OCI-LY1 (cell line): ENCODE data around the gene LTBP1.

Experiments
- H2AFZ ChIP-seq: fragments of 200-600 bp; sonication (generic), shearing (Covaris generic); 2 replicates; pipeline ENCODE4 v1.6.0; 2014; ENCODE audit warnings: antibody characterized with exemption, mild to moderate bottlenecking, low read length
- H3F3A ChIP-seq: fragments of 200-600 bp; sonication (generic), shearing (Covaris generic); 2 replicates; pipeline ENCODE4 v1.6.0; 2014; ENCODE audit warnings: mild to moderate bottlenecking, antibody characterized with exemption, low read length, moderate library complexity; ENCODE audit not compliant: insufficient read depth
- H3K27ac ChIP-seq: fragments of 200-600 bp; sonication (generic); 2 replicates; pipeline ENCODE4 v1.5.1; 2014; ENCODE audit warnings: low read length, mixed run types, mild to moderate bottlenecking, low read depth; ENCODE audit not compliant: poor library complexity, severe bottlenecking
- H3K27me3 ChIP-seq: fragments of 200-600 bp; sonication (generic); 2 replicates; pipeline ENCODE4 v1.6.0; 2014; ENCODE audit warnings: antibody characterized with exemption, mild to moderate bottlenecking, low read length, moderate library complexity; ENCODE audit not compliant: insufficient read depth
- H3K36me3 ChIP-seq: fragments of 200-600 bp; sonication (generic); 2 replicates; pipeline ENCODE4 v1.6.1; 2014; ENCODE audit warnings: mild to moderate bottlenecking, antibody characterized with exemption, low read length, moderate library complexity, mixed read lengths; ENCODE audit not compliant: insufficient read depth
- H3K4me1 ChIP-seq: fragments of 200-600 bp; sonication (generic); 2 replicates; pipeline ENCODE4 v1.5.1; 2014; ENCODE audit warnings: mild to moderate bottlenecking, low read length, moderate library complexity; ENCODE audit not compliant: insufficient read depth, severe bottlenecking
- H3K4me2 ChIP-seq: fragments of 200-600 bp; sonication (generic), shearing (Covaris generic); 2 replicates; pipeline ENCODE4 v1.6.1; 2014; ENCODE audit warnings: low read length
- H3K4me3 ChIP-seq: fragments of 200-600 bp; sonication (generic); 2 replicates; pipeline ENCODE4 v1.5.1; 2014; ENCODE audit warnings: low read length, low read depth, mild to moderate bottlenecking, mixed read lengths; ENCODE audit not compliant: poor library complexity, severe bottlenecking
- H3K79me2 ChIP-seq: fragments of 200-600 bp; shearing (Covaris generic); 2 replicates; pipeline ENCODE4 v1.6.1; 2016; ENCODE audit warnings: mixed run types, low read length, mixed read lengths; ENCODE audit not compliant: insufficient read depth
- H3K9ac ChIP-seq: fragments of 200-600 bp; sonication (generic), shearing (Covaris generic); 2 replicates; pipeline ENCODE4 v1.6.1; 2014; ENCODE audit warnings: mild to moderate bottlenecking, low read length, mixed read lengths
- H3K9me2 ChIP-seq: fragments of 200-600 bp; sonication (generic), shearing (Covaris generic); 2 replicates; pipeline ENCODE4 v1.6.1; 2014; ENCODE audit warnings: low read depth, mild to moderate bottlenecking, low read length, mixed read lengths
- H3K9me3 ChIP-seq: fragments of 200-600 bp; shearing (Covaris generic); 2 replicates; pipeline ENCODE4 v1.6.1; 2014; ENCODE audit warnings: low read length, mixed read lengths
- H4K20me1 ChIP-seq: fragments of 200-600 bp; sonication (generic), shearing (Covaris generic); 2 replicates; pipeline ENCODE4 v1.6.0; 2016; ENCODE audit warnings: mild to moderate bottlenecking, low read length; ENCODE audit not compliant: insufficient read depth
- CTCF ChIP-seq: fragments of 200-600 bp; sonication (generic), shearing (Covaris generic); IDR thresholded peaks from 2 replicates; pipeline ENCODE4 v1.5.1; 2017; ENCODE audit warnings: mild to moderate bottlenecking, antibody characterized with exemption, low read length, moderate library complexity, mixed read lengths
- EZH2 ChIP-seq: fragments of 200-600 bp; sonication (generic), shearing (Covaris generic); IDR thresholded peaks from 2 replicates; pipeline ENCODE4 v1.8.0; 2017; ENCODE audit warnings: borderline replicate concordance, mixed run types, mild to moderate bottlenecking, antibody characterized with exemption, low read length, moderate library complexity, mixed read lengths

Gene LTBP1

GRCh38 chr2:33069894-33070651 is 123.3 kb downstream of the LTBP1 start:
- Histone ChIP-seq H3K4me3 (no peak overlapping the region), H3K9me2 (no peaks in the 10 kb centered on the region), H3F3A (no peaks in the 10 kb centered on the region), H3K4me1 (peaks cover 98% of the 10 kb centered on the region), H3K4me2 (no peak overlapping the region), H3K36me3 (peaks cover 42% of the 10 kb centered on the region), H3K27me3 (no peaks in the 10 kb centered on the region), H3K9ac (no peak overlapping the region; the same call in 1 of the 2 replicates), H3K79me2 (peaks cover 21% of the 10 kb centered on the region), H3K9me3 (peaks cover 2% of the 10 kb centered on the region; the same call in 1 of the 2 replicates), H2AFZ (no peak overlapping the region), H3K27ac (peak overlapping the region; percentile 90), H4K20me1 (no peaks in the 10 kb centered on the region)
- TF ChIP-seq EZH2 (no peak), CTCF (no peak)

- Histone ChIP-seq H3K79me2 (peaks cover 9% of the 10 kb centered on the region; the same call in 1 of the 2 replicates), H3K4me1 (peaks cover 99% of the 10 kb centered on the region), H4K20me1 (no peaks in the 10 kb centered on the region), H3K9me2 (no peaks in the 10 kb centered on the region), H2AFZ (no peak overlapping the region), H3F3A (no peaks in the 10 kb centered on the region), H3K4me3 (no peak overlapping the region), H3K27me3 (no peaks in the 10 kb centered on the region), H3K36me3 (peaks cover 32% of the 10 kb centered on the region; the same call in 1 of the 2 replicates), H3K27ac (peak overlapping the region; percentile 90), H3K4me2 (peak overlapping the region; percentile 30; the same call in 1 of the 2 replicates), H3K9ac (peak overlapping the region; percentile 36; the same call in 1 of the 2 replicates), H3K9me3 (no peaks in the 10 kb centered on the region)
- TF ChIP-seq CTCF (no peak), EZH2 (no peak)
Measured at GRCh38 chr2:33071591-33071990, 124.8 kb downstream of the LTBP1 start.

- H3K9me2 ChIP-seq, result no peaks in the 10 kb centered on the region
- no peaks in the 10 kb centered on the region for H3F3A ChIP-seq
- no peak overlapping the region for H3K4me3 ChIP-seq
- peak overlapping the region; percentile 90 for H3K27ac ChIP-seq
- H3K4me1 ChIP-seq, result peaks cover 99% of the 10 kb centered on the region
- no peaks in the 10 kb centered on the region for H4K20me1 ChIP-seq
- no peaks in the 10 kb centered on the region for H3K9me3 ChIP-seq
- no peak overlapping the region for H2AFZ ChIP-seq
- H3K36me3 ChIP-seq, result peaks cover 26% of the 10 kb centered on the region; the same call in 1 of the 2 replicates
- no peak overlapping the region; the same call in 1 of the 2 replicates for H3K9ac ChIP-seq
- no peaks in the 10 kb centered on the region for H3K27me3 ChIP-seq
- no peak for TF ChIP-seq CTCF
- no peak for TF ChIP-seq EZH2
- H3K79me2 ChIP-seq, result 0 out of 2 replicates have a peak, but pooled peaks cover 9% of the 10 kb centered on the region
- H3K4me2 ChIP-seq, result no peak overlapping the region
Measured at GRCh38 chr2:33072614-33073013, 125.9 kb downstream of the LTBP1 start.
